ENCODE measurements around the gene CDKAL1. TPM values are rescaled to one million over a fixed set of nuclear protein-coding genes. Genes with fewer than 3 reads are reported as not detected.

The CDKAL1 gene
- total and polyA plus RNA-seq, 2 of the 8 experiments (the other 6 are each of a cell fraction or from before 2014, with no cell fraction given) = 8.4 to 24.6 TPM

DNA sequence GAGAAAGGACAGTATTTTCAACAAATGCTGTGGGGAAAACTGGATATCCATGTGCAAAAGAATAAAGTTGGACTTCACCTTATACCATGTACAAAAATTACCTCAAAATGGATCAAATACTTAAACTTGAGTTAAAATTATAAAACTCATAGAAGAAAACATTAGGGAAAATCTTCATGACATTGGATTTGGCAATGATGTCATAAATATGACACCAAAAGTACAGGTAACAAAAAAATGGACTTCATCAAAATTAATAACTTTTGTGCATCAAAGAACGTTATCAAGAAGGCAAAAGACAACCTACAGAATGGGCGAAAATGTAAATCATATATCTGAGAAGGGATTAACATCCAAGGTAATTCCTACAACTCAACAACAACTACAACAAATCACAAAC, 704.0 kb downstream of the CDKAL1 start:
- peaks cover 0 to 8% (median 1%) of the 10 kb centered on the region in 4 experiments; a peak in 3 of 7 replicates for H3K4me1 ChIP-seq (replicated peaks in 1 of 4; ENCODE audit: control insufficient read depth in 3 of 4, insufficient read depth in 4 of 4, low read length in 3 of 4)
- 95% methylated on average over 2 of the region's 2 CpGs; no CpG with 5 or more reads in 1 of the 2 experiments for WGBS, 2 experiments (ENCODE audit: extremely low coverage in 1 of 2, insufficient coverage in 1 of 2, insufficient read length in 1 of 2, insufficient replicate concordance in 2 of 2, low coverage in 1 of 2, low lambda C conversion rate in 2 of 2, missing lambda C conversion rate in 1 of 2)
- no peaks in the 10 kb centered on the region for H4K20me1 ChIP-seq (replicated peaks in 1 of 2; ENCODE audit: control insufficient read depth in 1 of 2, insufficient read depth in 2 of 2, low read length in 2 of 2)
- FAIRE-seq = no peak
- H3K9ac ChIP-seq (replicated peaks in 1 of 4; ENCODE audit: extremely low read depth in 1 of 4, low read depth in 3 of 4, low read length in 3 of 4) = no peak overlapping the region
- no peak for DNase-seq (ENCODE audit: low read depth in 1 of 2, low spot score in 2 of 2)
- H3K18ac ChIP-seq (ENCODE audit: extremely low read depth, low read length) = no peak overlapping the region
- no peak overlapping the region for H2AFZ ChIP-seq (ENCODE audit: low read length)
- H3K27me3 ChIP-seq (replicated peaks in 1 of 4; ENCODE audit: control insufficient read depth in 3 of 4, extremely low read depth in 1 of 4, insufficient read depth in 3 of 4, low read length in 3 of 4) = no peaks in the 10 kb centered on the region
- ChIA-PET CTCF (ENCODE audit: partially characterized antibody) (interaction anchor here (0.6 to 1.1 kb wide), 2 partner anchors 8 to 54 kb away, joined by 3 read pairs; no protein-coding TSS in a partner anchor), POLR2A (ENCODE audit: partially characterized antibody) (no interaction called here)
- no peak overlapping the region for H4K91ac ChIP-seq (replicated peaks; ENCODE audit: insufficient read length, low read length)
- no peaks in the 10 kb centered on the region for H3K79me2 ChIP-seq (ENCODE audit: control insufficient read depth in 1 of 2, insufficient read depth in 2 of 2, low read length in 2 of 2)
- H3K23ac ChIP-seq (ENCODE audit: insufficient read length) = no peak overlapping the region
- no peak overlapping the region for H3K56ac ChIP-seq (replicated peaks; ENCODE audit: insufficient read length, low read depth, low read length)
- no peak overlapping the region for H3K27ac ChIP-seq (ENCODE audit: low read depth, low read length)
- no peak overlapping the region for H2BK120ac ChIP-seq (replicated peaks; ENCODE audit: low read depth, low read length)
- no peak overlapping the region for H3K4me3 ChIP-seq (ENCODE audit: extremely low read depth in 1 of 4, insufficient read depth in 2 of 4, low read depth in 3 of 4, low read length in 4 of 4)
- no peak overlapping the region for H3K4me2 ChIP-seq (ENCODE audit: insufficient read depth in 1 of 2, low read depth in 2 of 2, low read length in 2 of 2)
- H4K8ac ChIP-seq (ENCODE audit: extremely low read depth, insufficient read depth, low read length) = no peak overlapping the region
- no peak overlapping the region for H3K14ac ChIP-seq (ENCODE audit: insufficient read length)
- H2BK12ac ChIP-seq (ENCODE audit: low read depth, low read length) = no peak overlapping the region
- no peaks in the 10 kb centered on the region; a peak in 2 of 8 replicates for H3K36me3 ChIP-seq (ENCODE audit: control insufficient read depth in 2 of 4, insufficient read depth in 4 of 4, low read length in 3 of 4)
- H4K5ac ChIP-seq (ENCODE audit: insufficient read length, low read depth, low read length) = no peak overlapping the region
- no peak overlapping the region for H2BK20ac ChIP-seq (ENCODE audit: low read length)
- H3K79me1 ChIP-seq (ENCODE audit: low read depth, low read length) = no peaks in the 10 kb centered on the region
- H2BK5ac ChIP-seq (ENCODE audit: low read depth, low read length) = no peak overlapping the region
- no peak overlapping the region for H2BK15ac ChIP-seq (ENCODE audit: low read length)
- H2AK5ac ChIP-seq (ENCODE audit: low read depth, low read length) = no peak overlapping the region
- H3K9me3 ChIP-seq (ENCODE audit: insufficient read depth in 2 of 2, low read depth in 1 of 2, low read length in 1 of 2) = peaks cover 0 to 5% of the 10 kb centered on the region in 2 experiments; a peak in 1 of 4 replicates
- no peak overlapping the region for H3K4ac ChIP-seq (replicated peaks; ENCODE audit: insufficient read length, low read depth, low read length)
- no peaks in the 10 kb centered on the region for H3K23me2 ChIP-seq (ENCODE audit: low read depth, low read length)
- TF ChIP-seq SIRT6 (IDR thresholded peaks at IDR 0.05; ENCODE audit: low read length) (no peak), CBX5 (IDR thresholded peaks at IDR 0.05; ENCODE audit: low read depth, low read length) (no peak), SIN3A (conservative IDR thresholded peaks at IDR 0.05 in 1 of 2, IDR thresholded peaks at IDR 0.05 in 1 of 2; ENCODE audit: low read depth in 1 of 2, low read length in 2 of 2) (no peak), RNF2 (IDR thresholded peaks at IDR 0.05; ENCODE audit: borderline replicate concordance, low read depth, low read length, missing control alignments, poor library complexity, severe bottlenecking) (no peak), CHD1 (IDR thresholded peaks at IDR 0.05; ENCODE audit: low read depth, low read length) (no peak), RFX5 (IDR thresholded peaks at IDR 0.05; ENCODE audit: borderline replicate concordance, low read depth, low read length) (no peak), JUND (IDR thresholded peaks at IDR 0.05; ENCODE audit: low read length) (no peak), EGR1 (IDR thresholded peaks at IDR 0.05; ENCODE audit: borderline replicate concordance, low read depth, low read length) (no peak)
- TF ChIP-seq, protein P1, sequence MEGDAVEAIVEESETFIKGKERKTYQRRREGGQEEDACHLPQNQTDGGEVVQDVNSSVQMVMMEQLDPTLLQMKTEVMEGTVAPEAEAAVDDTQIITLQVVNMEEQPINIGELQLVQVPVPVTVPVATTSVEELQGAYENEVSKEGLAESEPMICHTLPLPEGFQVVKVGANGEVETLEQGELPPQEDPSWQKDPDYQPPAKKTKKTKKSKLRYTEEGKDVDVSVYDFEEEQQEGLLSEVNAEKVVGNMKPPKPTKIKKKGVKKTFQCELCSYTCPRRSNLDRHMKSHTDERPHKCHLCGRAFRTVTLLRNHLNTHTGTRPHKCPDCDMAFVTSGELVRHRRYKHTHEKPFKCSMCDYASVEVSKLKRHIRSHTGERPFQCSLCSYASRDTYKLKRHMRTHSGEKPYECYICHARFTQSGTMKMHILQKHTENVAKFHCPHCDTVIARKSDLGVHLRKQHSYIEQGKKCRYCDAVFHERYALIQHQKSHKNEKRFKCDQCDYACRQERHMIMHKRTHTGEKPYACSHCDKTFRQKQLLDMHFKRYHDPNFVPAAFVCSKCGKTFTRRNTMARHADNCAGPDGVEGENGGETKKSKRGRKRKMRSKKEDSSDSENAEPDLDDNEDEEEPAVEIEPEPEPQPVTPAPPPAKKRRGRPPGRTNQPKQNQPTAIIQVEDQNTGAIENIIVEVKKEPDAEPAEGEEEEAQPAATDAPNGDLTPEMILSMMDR (IDR thresholded peaks at IDR 0.05; ENCODE audit: control extremely low read depth in 1 of 3, insufficient read depth in 1 of 3, low read depth in 1 of 3, low read length in 3 of 3) = no peak
- TF ChIP-seq, protein P2, sequence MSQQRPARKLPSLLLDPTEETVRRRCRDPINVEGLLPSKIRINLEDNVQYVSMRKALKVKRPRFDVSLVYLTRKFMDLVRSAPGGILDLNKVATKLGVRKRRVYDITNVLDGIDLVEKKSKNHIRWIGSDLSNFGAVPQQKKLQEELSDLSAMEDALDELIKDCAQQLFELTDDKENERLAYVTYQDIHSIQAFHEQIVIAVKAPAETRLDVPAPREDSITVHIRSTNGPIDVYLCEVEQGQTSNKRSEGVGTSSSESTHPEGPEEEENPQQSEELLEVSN (IDR thresholded peaks at IDR 0.05) = no peak

Data from H1 (cell line).